RPMI8226 (cell line): ENCODE results near the gene GPR150.

ENCODE experiments used
- DNase-seq: peaks from one replicate; pipeline ENCODE4 v3.0.0-alpha.2; 2015

Gene GPR150

GRCh38 chr5:95655575-95655974, 35.7 kb downstream of the GPR150 start:
- DNase-seq: no peak

DNA sequence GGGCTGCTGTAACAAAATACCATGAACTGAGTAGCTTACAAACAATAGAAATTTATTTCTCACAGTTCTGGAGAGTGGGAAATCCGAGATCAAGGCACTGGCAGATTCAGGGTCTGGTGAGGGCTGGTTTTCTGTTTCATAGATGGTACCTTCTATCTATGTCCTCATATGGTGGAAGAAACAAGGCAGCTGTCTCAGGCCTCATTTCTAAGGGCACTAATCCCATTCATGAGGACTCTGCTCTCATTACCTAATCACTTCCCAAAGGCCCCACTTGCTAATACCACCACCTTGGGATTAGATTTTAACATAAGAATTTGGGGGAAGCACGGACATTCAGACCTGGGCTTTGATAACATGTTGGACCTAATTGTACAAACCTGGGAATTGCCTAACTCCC, 40.2 kb downstream of the GPR150 start:
- DNase-seq: no peak

DNA sequence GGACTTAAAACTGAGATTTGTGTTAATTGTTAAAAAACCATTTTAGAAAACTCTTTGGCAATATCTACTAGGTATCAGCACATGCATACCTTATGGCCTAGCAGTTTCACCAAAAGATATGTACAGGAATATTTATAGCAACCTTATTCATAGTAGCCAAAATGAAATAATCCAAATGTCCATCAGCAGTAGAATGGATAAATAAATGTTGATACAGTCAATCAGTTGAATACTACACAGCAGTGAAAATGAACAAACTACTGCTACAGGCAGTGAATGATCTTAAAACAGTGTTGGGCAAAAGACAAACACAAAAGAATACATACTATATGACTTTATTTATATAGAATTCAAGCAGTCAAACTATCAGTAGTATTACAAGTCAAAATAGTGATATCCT, 43.1 kb downstream of the GPR150 start:
- no peak for DNase-seq

- peak; percentile 61 for DNase-seq
Measured at GRCh38 chr5:95664204-95664786, 44.4 kb downstream of the GPR150 start.

DNA sequence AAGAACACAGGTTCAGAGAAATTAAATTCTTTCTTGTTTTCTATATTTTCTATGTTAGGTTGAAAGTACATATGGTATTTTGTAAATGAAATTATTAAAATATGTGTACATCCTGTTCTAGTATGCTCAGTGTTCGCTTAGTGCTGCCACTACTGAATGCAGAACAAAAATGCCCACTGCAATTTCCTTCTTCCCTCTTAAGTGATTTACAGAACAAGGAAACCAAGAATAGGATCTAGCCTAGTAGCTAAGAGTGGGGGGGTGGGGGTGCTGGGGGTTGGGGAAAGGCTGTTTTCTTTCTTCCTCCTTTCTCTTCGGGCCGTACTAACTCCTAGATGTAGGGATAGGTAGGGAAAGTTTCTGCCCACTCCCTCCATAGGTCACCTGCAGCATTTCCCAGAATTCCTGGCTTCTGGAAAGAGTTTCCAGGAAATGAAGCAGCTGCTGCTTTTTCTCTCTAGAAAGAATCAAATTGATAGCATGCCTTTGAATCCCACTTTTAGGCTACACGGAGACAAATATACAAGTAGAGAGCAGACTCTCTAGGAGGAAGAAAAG, 47.3 kb downstream of the GPR150 start:
- DNase-seq: no peak

GRCh38 chr5:95667678-95668077, 47.8 kb downstream of the GPR150 start:
- DNase-seq: no peak

DNA sequence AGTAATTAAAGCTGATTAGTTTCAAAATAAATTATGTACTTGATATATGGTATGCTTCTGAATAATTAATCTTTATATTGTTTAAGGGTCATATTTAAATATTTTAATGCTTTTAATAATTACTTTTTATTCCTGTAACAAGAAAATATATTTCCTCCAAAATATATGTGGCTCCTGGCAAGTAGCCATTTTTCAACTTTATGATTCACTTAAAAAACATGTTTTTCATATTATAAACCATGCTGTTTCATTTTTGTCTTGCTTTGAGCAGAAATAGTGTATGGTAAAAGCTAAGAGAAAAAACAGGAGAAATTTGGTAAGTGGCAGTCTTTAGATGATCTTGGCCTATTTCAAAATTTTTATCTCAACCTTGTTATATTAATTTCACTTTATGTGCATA, 48.3 kb downstream of the GPR150 start:
- DNase-seq: no peak

GRCh38 chr5:95668728-95669127, 48.8 kb downstream of the GPR150 start:
- no peak for DNase-seq

- no peak for DNase-seq
Measured at GRCh38 chr5:95669540-95669939, 49.7 kb downstream of the GPR150 start.

DNA sequence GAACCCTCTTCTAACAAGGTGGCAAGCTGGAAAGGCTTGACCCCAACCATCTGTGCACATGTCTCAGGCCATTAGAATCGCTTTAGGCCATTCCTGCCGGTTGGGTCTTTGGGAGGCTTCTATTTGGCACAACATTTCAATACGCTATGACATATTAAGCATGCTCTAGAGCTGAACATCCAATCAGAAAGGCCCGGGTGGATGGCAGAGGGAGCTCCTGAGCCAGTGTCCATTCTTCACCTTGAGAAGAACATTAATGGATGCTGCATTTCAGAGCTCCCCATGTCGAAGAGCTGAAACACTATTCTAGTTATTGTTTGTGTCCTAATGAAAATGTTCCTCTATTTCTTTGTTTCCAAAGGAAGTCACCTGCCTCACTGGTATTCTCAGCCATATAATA, 50.1 kb downstream of the GPR150 start:
- DNase-seq: no peak

DNA sequence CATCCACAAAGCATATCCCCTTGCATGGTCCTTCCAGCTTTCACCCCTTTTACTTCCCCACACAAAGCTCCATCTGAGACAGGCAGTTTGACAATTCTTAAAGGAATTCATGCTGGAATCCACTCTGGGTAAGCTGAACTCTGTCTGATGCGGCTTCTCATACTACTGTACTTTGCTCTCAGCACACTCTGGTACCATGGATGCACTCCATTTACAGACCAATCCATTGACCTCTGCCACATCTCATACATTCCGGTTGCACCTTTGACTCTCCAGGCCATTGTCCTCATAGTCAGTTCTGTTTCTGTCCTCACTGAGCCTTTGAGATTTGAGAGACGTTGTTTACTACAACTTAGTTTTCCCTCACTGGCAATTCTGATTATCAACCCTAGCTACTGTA, 50.7 kb downstream of the GPR150 start:
- no peak for DNase-seq
